HepG2 (cell line): ENCODE data around the gene JSRP1. TPM values are rescaled to one million over a fixed set of nuclear protein-coding genes. Genes with fewer than 3 reads are reported as not detected.

ENCODE experiments used
- FOXK2 ChIP-seq: fragments of 450-650 bp; IDR thresholded peaks from 2 replicates; pipeline ENCODE4 v1.6.1; 2016
- KDM3A ChIP-seq: IDR thresholded peaks from 2 replicates; pipeline ENCODE4 v1.6.1; 2018; ENCODE audit warnings: low read depth, missing compliant biosample characterization
- MAF1 ChIP-seq: sonication (generic); formaldehyde crosslinking; IDR thresholded peaks from 2 replicates; pipeline ENCODE4 v1.5.0; 2020; ENCODE audit warnings: missing genetic modification reagents, borderline replicate concordance
- RAD21 ChIP-seq: fragments of 450-650 bp; formaldehyde crosslinking; IDR thresholded peaks from 2 replicates; pipeline ENCODE4 v1.5.0; 2020; ENCODE audit warnings: mild to moderate bottlenecking
- SAFB2 ChIP-seq: sonication (generic); formaldehyde crosslinking; IDR thresholded peaks from 2 replicates; pipeline ENCODE4 v1.5.1; 2020; ENCODE audit warnings: missing genetic modification reagents, low read depth, mild to moderate bottlenecking, borderline replicate concordance
- SALL2 ChIP-seq: sonication (generic); formaldehyde crosslinking; IDR thresholded peaks from 2 replicates; pipeline ENCODE4 v1.8.1; 2023; ENCODE audit warnings: mild to moderate bottlenecking, missing genetic modification reagents, inconsistent platforms
- THAP11 ChIP-seq: IDR thresholded peaks from 2 replicates; pipeline ENCODE4 v1.6.1; 2016; ENCODE audit warnings: missing biosample characterization, missing genetic modification reagents
- WIZ ChIP-seq: sonication (generic); formaldehyde crosslinking; IDR thresholded peaks from 2 replicates; pipeline ENCODE4 v1.5.1; 2020; ENCODE audit warnings: mild to moderate bottlenecking, missing genetic modification reagents
- ZFP41 ChIP-seq: sonication (generic); formaldehyde crosslinking; IDR thresholded peaks from 2 replicates; pipeline ENCODE4 v1.4.0; 2020; ENCODE audit warnings: mild to moderate bottlenecking, missing genetic modification reagents, borderline replicate concordance
- ZNF101 ChIP-seq: sonication (generic); formaldehyde crosslinking; IDR thresholded peaks from 2 replicates; pipeline ENCODE4 v1.4.0; 2020; ENCODE audit warnings: mild to moderate bottlenecking, low read depth, missing genetic modification reagents, borderline replicate concordance
- ZNF124 ChIP-seq: sonication (generic); formaldehyde crosslinking; IDR thresholded peaks from 2 replicates; pipeline ENCODE4 v1.4.0; 2020; ENCODE audit warnings: missing genetic modification reagents
- ZNF138 ChIP-seq: sonication (generic); formaldehyde crosslinking; IDR thresholded peaks from 2 replicates; pipeline ENCODE4 v1.5.0; 2020; ENCODE audit warnings: mild to moderate bottlenecking, low read depth, missing genetic modification reagents
- ZNF235 ChIP-seq: sonication (generic); formaldehyde crosslinking; IDR thresholded peaks from 2 replicates; pipeline ENCODE4 v1.8.1; 2023; ENCODE audit warnings: mild to moderate bottlenecking, missing genetic modification reagents, borderline replicate concordance
- ZNF75D ChIP-seq: sonication (generic); formaldehyde crosslinking; IDR thresholded peaks from 2 replicates; pipeline ENCODE4 v1.8.1; 2023; ENCODE audit warnings: missing genetic modification reagents, mild to moderate bottlenecking, borderline replicate concordance
- ZNF766 ChIP-seq: sonication (generic); formaldehyde crosslinking; IDR thresholded peaks from 2 replicates; pipeline ENCODE4 v1.5.0; 2020; ENCODE audit warnings: missing genetic modification reagents, borderline replicate concordance
- ZNF879 ChIP-seq: sonication (generic); formaldehyde crosslinking; IDR thresholded peaks from 2 replicates; pipeline ENCODE4 v1.8.1; 2023; ENCODE audit warnings: missing genetic modification reagents
- ZSCAN21 ChIP-seq: sonication (generic); formaldehyde crosslinking; IDR thresholded peaks from 2 replicates; pipeline ENCODE4 v1.8.0; 2022; ENCODE audit warnings: mild to moderate bottlenecking, missing genetic modification reagents, moderate library complexity, borderline replicate concordance
- ZSCAN22 ChIP-seq: sonication (generic); formaldehyde crosslinking; IDR thresholded peaks from 2 replicates; pipeline ENCODE4 v1.4.0; 2020; ENCODE audit warnings: mild to moderate bottlenecking, missing genetic modification reagents
- polyA plus RNA-seq, 8 experiments: library from polyadenylated mRNA; depleted of rRNA in 3 of 8; stranded (reverse) in 7 of 8; unstranded in 1 of 8; fragments of >200 nt; fragmentation: Illumina TruSeq in 4 of 8; extraction: Trizol in 4 of 8; gene quantifications; 2 replicates each; pipeline versions ENCODE4 v1.2.1 to v1.2.3, GENCODE V29; 2011 to 2016; ENCODE audit warnings: low read depth in 4 of 8, missing spikeins in 1 of 8, mixed read lengths in 1 of 8; ENCODE audit not compliant: insufficient read depth in 1 of 8
- total RNA-seq, 5 experiments: library from RNA; depleted of rRNA; stranded (reverse); fragments of >200 nt; fragmentation: Illumina TruSeq; extraction: Trizol; gene quantifications; 2 replicates each; pipeline ENCODE4 v1.2.3, GENCODE V29; 2016; ENCODE audit warnings: low read depth in 1 of 5
- TF ChIP-seq, protein P1 (sequence below): sonication (generic); formaldehyde crosslinking; IDR thresholded peaks from 2 replicates; pipeline ENCODE4 v1.4.0; 2020; ENCODE audit warnings: mild to moderate bottlenecking, missing genetic modification reagents
- TF ChIP-seq, protein P2 (sequence below): IDR thresholded peaks from 2 replicates; pipeline ENCODE4 v1.6.1; 2012; ENCODE audit warnings: inconsistent platforms

Gene JSRP1
- total and polyA plus RNA-seq, 2 of the 13 experiments (the other 11 are each of a cell fraction or from before 2014, with no cell fraction given) = 0.16 to 0.38 TPM

DNA sequence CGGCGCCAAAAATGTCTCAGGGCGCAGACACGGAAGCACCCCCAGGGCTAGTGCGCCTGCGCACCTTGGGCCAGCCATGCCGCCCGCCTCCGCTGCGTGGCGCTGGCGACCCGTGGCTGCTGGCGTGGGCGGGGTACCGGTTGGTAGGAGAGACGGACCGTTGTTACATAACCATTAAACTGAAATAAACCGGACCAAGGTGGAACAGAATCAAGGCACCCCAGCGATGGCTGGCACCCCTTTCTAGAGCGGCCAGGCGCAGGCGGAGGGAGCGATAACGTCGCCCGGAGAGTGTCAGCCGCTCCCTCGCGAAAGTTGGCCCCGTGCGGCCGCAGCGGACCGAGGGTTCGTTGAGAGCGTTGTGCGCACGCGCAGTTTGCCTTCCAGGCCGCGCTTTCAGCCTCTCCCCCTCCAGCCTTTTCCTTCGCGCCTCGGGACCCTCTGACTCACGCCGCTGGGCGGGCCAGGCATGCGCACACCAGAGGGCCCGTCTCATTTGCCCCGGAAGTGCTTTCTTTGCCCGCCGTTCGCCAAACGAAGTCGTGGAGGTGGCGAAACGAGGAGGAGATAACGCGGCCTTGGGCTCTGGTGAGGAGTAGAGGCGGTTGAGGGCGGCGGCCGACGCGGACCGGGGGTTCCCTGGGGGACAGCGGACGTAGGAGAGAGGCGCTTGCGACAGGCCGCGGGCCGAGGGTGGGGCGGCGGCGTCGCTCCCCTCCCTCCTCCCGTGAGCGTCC lies 19.7 kb downstream of the JSRP1 start, which contains the start of the genes PLEKHJ1 and SF3A2 (continued):
- TF ChIP-seq, protein P1, sequence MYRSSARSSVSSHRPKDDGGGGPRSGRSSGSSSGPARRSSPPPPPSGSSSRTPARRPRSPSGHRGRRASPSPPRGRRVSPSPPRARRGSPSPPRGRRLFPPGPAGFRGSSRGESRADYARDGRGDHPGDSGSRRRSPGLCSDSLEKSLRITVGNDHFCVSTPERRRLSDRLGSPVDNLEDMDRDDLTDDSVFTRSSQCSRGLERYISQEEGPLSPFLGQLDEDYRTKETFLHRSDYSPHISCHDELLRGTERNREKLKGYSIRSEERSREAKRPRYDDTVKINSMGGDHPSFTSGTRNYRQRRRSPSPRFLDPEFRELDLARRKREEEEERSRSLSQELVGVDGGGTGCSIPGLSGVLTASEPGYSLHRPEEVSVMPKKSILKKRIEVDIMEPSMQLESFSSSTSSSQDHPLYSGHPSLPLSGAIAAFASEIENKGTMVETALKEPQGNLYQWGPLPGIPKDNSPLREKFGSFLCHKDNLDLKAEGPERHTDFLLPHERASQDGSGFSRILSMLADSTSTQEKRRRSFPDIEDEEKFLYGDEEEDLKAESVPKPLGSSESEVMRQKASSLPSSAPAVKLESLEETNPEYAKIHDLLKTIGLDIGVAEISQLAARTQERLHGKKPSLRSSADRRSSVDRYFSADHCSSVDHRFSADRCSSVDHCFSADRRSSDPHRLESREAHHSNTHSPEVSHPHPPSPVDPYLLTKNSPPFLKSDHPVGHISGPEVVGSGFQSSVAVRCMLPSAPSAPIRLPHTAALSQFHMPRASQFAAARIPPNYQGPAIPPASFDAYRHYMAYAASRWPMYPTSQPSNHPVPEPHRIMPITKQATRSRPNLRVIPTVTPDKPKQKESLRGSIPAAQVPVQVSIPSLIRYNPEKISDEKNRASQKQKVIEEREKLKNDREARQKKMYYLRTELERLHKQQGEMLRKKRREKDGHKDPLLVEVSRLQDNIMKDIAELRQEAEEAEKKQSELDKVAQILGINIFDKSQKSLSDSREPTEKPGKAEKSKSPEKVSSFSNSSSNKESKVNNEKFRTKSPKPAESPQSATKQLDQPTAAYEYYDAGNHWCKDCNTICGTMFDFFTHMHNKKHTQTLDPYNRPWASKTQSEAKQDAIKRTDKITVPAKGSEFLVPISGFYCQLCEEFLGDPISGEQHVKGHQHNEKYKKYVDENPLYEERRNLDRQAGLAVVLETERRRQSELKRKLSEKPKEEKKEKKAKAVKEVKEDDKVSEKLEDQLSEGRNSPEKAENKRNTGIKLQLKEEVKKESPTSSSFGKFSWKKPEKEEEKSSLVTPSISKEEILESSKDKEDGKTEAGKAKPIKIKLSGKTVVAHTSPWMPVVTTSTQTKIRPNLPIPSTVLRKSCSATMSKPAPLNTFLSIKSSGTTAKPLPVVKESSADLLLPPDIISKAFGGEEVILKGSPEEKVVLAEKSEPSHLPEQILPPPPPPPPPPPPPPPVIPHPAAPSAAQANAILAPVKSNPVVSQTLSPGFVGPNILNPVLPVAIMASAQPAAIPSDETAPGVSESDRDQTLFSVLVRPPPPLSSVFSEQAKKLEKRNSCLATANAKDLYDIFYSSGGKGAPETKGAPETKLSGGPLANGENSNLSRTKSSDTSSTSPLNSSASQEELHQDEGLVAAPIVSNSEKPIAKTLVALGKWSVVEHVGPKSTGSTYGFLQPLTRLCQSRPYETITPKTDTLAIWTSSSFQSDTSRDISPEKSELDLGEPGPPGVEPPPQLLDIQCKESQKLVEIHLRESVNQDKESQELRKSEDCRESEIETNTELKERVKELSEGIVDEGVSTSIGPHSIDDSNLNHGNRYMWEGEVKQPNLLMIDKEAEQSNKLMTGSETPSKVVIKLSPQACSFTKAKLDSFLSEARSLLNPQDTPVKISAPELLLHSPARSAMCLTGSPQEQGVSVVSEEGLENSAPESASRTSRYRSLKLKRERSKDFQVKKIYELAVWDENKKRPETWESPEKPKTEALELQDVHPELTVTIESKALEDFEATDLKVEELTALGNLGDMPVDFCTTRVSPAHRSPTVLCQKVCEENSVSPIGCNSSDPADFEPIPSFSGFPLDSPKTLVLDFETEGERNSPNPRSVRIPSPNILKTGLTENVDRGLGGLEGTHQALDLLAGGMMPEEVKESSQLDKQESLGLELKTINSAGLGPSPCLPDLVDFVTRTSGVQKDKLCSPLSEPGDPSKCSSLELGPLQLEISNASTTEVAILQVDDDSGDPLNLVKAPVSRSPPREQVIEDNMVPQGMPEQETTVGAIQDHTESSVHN (CRISPR knock-in tag) = peak; percentile 61
- TF ChIP-seq FOXK2 (no peak), SALL2 (CRISPR knock-in tag) (peak; percentile 91; the same call in 1 of the 2 replicates), ZNF766 (CRISPR knock-in tag) (peak; percentile 97), KDM3A (CRISPR knock-in tag) (no peak; the same call in 1 of the 2 replicates), ZNF235 (peak; percentile 92), ZNF124 (CRISPR knock-in tag) (peak; percentile 80; the same call in 1 of the 2 replicates), THAP11 (CRISPR knock-in tag) (peak; percentile 92), RAD21 (CRISPR knock-in tag) (peak; percentile 99), ZSCAN21 (CRISPR knock-in tag) (peak; percentile 87), ZFP41 (CRISPR knock-in tag) (peak; percentile 99), ZNF138 (CRISPR knock-in tag) (no peak), ZNF75D (CRISPR knock-in tag) (peak; percentile 87; the same call in 1 of the 2 replicates), ZSCAN22 (CRISPR knock-in tag) (no peak), SAFB2 (no peak; the same call in 1 of the 2 replicates), ZNF101 (peak; percentile 58; the same call in 1 of the 2 replicates), ZNF879 (CRISPR knock-in tag) (peak; percentile 99), WIZ (CRISPR knock-in tag) (peak; percentile 67; the same call in 1 of the 2 replicates), MAF1 (CRISPR knock-in tag) (no peak; the same call in 1 of the 2 replicates)
- TF ChIP-seq, protein P2, sequence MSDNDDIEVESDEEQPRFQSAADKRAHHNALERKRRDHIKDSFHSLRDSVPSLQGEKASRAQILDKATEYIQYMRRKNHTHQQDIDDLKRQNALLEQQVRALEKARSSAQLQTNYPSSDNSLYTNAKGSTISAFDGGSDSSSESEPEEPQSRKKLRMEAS = peak; percentile 99
